GM19240 (cell line): ENCODE results near the gene LIN28A.

Experiments used
- DNase-seq: peaks from one replicate; pipeline ENCODE4 v3.0.0; 2011; ENCODE audit warnings: low spot score; ENCODE audit not compliant: insufficient read length

LIN28A gene

DNA sequence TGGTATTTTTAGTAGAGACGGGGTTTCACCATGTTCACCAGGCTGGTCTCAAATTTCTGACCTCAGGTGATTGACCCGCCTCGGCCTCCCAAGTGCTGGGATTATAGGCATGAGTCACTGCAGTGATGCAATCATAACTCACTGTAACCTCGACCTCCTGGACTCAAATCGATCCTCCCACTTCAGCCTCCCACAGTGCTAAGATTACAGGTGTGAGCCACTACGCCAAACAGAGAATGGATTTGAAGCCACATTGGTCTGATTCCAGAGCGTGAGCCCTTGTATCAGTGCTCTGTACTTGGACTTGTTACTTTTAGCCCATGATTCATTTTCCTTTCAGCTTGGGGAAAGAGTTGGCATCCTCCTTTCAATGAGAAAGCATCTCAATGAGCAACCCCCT is 23.2 kb upstream of the LIN28A start:
- no peak for DNase-seq

DNA sequence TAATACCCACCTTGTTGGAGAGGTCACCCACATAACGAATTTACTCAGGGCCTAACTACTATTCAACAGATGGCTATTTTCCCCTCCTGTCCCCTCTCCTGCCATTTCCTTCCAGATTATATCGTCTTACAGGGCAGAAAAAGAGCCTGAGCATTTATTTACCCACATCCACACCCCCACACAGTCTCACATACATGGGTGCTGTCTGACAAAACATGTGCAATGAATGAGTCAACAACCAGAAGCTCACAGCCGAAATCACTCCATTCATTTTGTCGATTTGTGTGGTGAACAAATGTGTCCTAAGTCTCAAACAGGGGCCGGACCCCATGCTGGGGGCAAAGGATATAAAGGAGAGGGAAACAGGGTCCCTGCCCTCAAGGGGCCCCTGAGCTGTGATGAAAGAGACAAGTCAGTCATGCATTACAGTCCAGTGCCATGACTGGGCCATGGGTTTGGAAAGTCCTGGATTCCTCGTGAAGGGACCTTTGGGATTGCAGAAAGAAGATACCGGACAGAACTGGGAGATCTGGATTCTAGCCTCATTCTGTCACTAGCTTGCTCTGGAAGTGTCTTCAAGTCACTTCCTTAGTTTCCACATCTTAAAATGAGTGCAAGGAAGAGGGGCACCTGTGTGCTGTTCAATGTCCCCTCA is 21.7 kb upstream of the LIN28A start:
- DNase-seq = no peak

DNA sequence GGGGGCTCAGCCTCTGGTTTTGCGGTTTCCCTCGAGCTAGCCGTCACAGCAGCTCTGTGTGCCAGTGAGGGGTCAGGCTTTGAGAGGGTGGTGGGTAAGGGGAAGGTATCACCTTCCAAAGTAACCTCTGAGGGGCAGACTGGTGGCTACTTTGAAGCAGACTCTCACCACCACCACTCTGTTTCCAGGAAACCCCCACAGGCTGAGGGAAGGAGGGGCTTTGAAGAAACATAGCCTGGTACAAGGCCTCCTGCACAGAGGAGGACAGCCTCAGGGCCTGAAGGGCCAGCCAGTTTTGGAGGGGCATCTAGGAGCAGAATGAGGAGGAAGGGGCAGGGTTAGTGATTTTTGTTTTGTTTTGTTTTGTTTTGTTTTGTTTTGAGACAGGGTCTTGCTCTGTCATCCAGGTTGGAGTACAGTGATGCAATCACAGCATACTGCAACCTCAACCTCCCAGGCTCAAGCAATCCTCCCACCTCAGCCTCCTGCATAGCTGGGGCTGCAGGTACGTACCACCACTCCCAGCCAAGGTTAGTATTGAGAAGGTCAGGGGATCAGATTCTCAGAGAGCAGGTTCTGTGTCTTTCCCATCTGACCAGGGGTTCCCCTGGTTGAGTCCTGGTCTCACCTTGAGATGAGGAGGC is 20.9 kb upstream of the LIN28A start:
- no peak for DNase-seq

DNA sequence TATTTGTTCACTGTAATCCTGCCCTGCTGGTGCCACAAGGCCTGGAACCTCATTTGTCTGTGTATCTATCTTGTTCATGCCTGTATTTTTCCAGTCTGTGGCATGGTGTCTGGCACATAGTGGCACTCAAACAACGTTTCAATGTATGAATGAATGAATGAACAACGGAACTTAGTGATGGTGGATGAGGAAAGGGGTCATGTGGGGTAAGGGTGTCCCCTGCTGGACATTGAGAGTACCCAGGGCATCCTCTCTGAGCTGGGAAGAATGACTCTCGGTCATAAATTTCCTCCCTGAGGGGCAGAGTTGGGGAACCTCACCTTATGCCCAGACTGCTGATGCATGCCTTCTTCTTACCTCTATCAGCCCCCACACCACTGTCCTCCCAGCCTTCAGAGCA is 19.2 kb upstream of the LIN28A start:
- DNase-seq = no peak

DNA sequence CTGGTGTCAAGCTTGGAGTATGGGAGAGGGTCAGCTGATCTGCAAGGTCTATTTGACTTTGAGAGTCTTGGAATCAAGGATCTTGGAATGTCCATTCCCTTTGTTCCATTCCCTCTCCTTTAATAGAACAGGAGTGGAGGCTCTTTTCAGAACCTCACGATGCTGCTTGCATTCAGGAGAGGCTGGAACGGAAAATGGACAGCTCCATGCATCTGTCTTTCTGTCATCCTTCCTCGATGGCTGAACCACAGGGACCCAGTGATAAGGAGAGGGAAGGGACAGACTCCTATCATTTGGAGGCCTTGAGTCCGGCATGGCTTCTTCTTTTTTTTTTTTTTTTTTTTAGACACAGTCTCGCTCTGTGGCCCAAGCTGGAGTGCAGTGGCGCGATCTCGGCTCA is 14.9 kb upstream of the LIN28A start:
- DNase-seq = no peak

GRCh38 chr1:26399034-26399433 is 11.6 kb upstream of the LIN28A start:
- no peak for DNase-seq

DNA sequence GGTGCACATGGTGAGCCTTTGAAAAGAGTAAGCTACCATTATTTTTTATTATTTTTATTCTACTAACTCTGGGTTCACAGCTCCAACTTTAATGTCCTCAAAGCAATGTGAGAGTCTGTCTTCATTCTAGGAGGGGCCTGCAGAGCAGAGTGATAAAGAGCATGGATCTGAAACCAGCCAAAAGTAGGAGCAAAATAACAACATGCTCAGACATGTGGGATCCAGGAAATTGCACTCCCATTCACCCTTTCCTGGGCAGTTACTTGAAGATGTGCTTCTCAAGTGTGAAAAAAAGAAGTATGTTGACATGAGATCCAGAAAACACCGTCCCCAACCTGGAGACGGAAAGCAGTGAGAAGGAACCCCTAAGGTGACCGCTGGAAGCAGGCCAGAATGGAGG is 8.7 kb upstream of the LIN28A start:
- DNase-seq = no peak

GRCh38 chr1:26403656-26404055 is 7.0 kb upstream of the LIN28A start:
- no peak for DNase-seq

GRCh38 chr1:26404641-26405040 is 6.0 kb upstream of the LIN28A start:
- DNase-seq = no peak

- no peak for DNase-seq
These were observed 5.2 kb upstream of the LIN28A start for GRCh38 chr1:26405281-26405915.

GRCh38 chr1:26408604-26409003 is 2.0 kb upstream of the LIN28A start:
- DNase-seq = peak; percentile 43

DNA sequence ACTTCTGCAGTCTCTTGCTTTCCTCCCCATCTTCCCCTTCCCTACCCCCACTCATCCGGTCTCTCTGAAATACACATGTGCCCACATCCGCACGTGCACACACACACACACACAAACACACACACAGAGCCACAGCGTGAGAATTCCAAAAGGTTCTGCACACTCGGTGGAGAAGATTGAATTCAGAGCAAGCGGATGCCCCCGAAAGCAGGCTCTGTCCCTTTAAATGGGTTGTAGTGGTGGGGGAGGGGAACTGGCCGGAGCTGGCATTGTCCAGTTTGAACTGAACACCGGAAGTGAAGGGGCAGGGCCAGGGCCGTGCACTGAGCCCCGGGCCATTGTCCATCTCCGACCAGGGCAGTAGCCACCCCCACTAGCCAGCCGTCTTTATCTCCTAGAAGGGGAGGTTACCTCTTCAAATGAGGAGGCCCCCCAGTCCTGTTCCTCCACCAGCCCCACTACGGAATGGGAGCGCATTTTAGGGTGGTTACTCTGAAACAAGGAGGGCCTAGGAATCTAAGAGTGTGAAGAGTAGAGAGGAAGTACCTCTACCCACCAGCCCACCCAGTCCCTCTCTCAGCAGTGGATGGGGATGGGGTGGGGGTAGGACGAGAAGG is 1.3 kb upstream of the LIN28A start:
- no peak for DNase-seq

DNA sequence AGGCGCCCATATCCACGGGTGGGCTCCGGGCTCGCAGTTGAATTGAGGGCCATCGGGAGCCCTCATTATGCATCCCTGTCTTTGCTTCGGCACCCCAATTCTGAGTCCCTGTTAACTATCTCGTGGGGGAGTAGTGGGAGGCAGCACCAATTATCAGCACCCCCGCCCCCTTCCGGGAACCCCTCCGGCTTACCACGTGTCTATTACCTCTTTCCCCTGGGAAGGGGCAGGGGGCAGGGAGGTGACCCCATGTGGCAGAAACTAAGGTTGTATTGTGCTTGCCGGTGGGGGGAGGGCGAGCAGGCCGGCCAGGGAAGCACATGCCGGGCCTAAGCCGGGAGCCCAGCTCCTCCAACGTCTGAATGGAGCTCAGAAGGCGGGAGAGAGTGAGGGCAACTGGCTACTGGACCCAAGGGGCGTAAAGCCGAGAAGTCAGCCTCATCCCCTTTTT is 1.0 kb downstream of the LIN28A start:
- no peak for DNase-seq

GRCh38 chr1:26412180-26412840 is 1.7 kb downstream of the LIN28A start:
- DNase-seq = no peak

DNA sequence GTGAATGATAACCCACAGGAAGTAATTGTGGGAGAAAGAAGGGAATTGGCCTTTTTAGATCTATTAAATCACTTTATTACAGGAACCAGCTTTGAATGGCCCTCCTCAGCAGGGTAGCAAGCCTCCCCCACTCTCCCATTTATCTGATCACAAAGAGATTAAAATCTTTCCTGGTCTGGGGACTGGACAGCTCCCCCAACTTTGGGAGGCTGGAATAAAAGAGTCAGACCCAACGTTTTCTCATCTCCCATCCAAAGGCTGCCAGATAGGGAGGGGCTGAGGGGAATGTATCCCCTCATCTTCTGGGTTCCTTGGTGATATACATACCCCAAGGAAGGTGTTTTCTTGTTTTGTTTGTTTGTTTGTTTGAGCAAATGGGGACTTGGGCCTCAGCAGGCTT is 2.4 kb downstream of the LIN28A start:
- no peak for DNase-seq

DNA sequence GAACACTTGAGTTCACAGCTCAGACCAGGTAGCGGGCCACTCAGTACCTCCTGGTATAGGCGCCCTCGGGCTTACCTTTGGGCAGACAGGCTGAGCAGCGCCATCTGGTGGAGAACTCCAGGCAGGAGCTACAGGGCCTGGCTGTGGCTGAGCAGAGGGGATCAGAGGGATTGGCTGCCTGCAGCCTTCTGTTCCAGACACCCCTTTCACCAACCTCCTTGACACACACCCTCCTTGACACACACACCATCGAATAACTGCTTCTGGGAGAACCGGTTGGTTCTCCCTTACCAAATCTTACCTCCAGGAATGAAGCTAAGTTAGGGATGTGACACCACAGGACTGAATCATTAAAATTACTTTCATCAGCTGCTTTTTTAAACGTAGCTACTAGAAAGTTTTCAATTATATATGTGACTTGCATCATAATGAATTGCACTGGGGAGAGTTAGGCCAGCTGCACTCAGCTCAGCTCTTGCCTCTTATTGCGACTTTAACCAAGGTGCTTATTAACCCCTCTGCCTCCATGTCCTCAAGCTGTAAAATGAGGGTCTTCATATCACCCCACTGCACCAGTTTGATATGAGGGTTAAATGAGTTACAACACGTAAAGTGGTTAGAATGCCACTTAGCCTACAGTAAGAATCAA is 6.6 kb downstream of the LIN28A start:
- peak; percentile 79 for DNase-seq

DNA sequence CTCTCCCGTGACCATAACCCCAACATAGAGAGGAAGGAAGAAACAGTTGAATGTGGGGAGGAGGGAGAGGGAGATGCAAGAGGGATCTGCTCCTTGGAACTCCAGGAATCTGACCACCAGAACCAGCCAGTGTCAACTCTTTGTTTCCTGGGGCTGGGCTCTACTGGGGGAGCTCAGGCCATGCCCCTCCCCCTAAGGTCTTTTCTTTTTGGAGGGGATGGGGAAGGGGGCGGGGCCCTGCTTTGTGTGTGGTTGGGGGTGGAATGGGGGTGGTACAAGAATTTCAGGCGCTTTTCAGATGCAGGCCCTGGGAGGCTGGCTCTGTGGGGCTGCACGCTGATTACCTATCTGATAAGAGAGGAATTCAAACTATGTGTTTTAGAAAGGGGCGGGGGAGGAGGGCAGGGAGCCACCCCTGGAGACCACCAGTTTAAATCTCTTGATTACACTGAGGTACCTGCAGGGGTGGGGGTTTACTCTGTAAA is 8.3 kb downstream of the LIN28A start:
- no peak for DNase-seq

- DNase-seq = no peak
These were observed 8.9 kb downstream of the LIN28A start for GRCh38 chr1:26419494-26419893.

- DNase-seq = no peak
These were observed 19.1 kb downstream of the LIN28A start for GRCh38 chr1:26429721-26430120.

- peak; percentile 96 for DNase-seq
These were observed 21.5 kb downstream of the LIN28A start, which contains the start of gene DHDDS for GRCh38 chr1:26431979-26432695. TSS of gene DHDDS (plus strand) at chr1:26432321. CDS start at chr1:26432946, 625 bp downstream.
